NCI-H1436 treated with DMSO at 0.1 percent for 48 hours (cell line): Measurements from ENCODE around the gene NCEH1.
"Not testable (repeated sequence)": the region's sequence is repeated elsewhere in the genome, so short reads cannot be mapped to it uniquely, and the experiment has no call there.

Experiments used
- DNase-seq: peaks from one replicate; lab custom pipeline; 2025; lab: John Stamatoyannopoulos, UW

Gene NCEH1

DNA sequence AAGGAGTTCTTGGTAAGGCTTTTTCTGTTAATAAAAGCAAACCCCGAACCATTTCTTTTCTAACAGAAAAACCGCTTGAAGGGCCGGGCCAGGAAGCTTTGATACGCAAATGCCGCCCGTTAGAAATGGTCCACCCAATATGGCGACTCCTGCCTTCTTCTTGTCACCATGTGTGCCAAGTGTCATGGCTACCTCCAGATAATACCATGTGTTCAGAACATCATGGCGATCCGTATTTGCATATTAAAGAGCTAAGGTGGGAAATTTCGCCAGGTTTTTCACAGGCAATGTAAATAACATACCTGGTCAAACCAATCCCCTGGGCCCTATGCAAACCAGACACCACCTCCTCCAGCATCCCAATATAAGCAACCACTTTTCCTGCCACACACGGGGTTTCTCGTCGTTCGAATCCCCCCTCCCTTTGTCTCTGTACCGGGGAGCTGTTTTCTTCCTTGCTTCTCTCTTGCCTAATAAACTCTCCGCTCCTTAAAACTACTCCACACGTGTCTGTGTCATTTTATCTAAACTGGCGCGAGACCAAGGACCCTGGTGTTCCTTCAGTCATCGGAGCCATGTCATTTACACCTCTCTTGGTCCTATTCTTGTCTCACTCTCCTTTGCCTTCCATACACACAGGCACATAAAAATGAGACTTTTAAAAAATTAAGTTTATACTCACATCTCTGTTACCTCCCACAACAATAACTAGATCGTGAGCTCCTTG, 34.5 kb downstream of the NCEH1 start:
- no peak for DNase-seq

DNA sequence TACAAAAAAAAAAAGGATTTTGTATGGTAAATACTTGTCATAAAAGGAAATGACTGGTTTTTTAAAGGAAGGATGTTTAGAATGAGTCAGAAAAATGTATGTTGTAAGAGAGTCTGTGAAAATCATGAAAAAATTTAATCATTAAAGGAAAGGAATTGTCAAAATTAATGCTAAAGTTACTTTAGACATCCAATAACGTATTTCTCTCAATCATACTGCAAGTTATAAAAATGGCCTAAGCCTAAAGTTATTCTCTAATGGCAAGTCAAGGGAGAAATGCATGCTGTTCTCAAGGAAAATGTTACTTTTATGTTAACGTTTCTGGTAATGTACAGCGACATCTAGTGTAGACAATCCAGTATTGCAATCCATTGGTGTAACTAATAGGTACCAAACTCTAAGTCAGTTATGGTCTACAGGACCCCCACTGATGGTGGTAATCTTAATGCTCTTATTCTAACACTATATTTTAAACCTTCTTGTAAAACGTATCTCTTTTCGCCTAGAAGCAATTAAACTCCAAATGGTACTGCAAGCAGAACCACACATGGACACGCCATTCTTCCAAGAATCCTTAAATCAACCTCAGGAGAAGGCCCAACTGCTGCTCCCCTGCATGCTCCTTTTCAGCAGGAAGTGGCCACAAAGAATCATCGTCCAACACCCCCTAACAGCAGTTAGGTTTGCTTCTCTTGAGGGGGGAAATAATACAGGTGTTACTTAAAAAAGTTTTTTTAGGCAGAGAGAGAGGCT, 35.2 kb downstream of the NCEH1 start:
- DNase-seq, result peak; percentile 27

DNA sequence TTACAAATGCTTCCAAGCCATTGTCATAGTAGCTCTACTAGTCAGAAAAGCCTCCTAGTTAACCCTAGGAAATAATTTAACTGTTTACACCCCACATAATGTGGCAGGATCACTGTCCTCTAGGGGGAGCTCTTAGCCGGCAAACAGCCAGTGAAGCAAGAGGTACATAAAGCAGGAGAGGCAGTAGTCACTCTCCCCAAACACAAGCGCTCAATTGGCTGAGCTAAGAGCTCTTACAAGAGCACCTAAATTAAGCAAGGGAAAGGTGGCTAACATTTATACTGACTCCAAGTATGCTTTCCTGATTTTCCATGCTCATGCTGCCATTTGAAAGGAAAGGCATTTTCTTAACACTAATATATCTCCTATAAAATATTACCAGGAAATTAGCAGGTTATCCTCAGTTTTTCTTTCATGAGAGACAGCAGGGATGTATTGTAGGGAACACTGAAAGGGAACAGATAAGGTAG, 37.6 kb downstream of the NCEH1 start:
- DNase-seq, result peak; percentile 67

DNA sequence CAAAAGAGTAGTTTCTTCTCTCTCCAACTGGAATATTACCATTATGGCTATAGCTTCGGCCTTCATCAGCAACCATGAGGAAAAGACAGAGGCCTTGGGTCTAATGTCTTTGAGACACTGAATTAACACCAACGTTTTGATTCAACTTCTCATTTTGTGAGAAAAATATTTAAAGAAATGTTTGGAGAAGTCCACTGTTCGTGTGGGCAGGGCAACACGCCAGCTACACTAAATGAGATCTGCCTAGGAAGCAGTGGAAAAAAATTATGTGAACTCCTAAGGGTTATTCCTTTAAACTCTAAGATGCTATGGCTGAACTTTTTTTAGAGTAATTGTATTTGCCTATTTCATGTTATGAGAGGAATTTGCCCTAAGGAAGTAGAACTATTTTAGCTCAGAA, 41.8 kb downstream of the NCEH1 start:
- no peak for DNase-seq

DNA sequence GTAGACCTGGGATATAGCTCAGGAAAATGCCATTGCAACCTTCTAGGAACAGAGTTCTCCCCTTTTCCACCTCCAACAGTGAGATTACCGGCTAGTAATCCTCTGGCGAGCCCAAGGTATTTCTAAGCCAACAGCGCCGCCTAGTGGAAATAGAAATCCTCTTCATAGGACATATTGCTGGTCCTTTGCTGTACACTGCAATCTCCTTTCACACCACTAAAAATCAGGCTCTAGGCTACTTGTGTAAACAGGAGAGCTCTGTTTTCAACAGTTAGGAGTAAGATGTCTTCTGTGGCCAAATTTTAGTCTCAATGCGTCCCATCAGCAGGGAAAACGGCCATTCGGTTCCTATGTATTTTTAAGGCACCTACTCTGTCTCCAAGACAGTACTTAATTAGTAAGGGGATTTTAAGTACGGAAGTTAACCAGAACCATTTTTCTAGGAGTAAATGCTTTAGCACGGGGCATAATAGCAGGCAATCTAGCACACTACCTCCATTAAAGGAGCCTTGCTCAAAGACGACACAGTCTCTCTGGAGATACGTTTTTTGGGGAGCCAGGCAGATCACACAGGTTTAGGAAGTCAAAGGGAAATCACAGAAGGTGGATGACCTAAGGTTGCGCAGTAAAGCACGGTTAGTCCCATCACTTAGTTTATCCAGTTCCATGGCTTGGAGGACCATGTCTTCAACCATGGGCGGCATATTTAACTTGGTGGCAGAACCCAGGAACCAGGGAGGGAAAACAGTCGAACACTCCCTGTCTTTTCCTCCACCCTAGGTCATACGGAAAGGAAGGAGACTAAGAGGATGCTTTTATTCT, 43.8 kb downstream of the NCEH1 start:
- DNase-seq, result peak; percentile 37

DNA sequence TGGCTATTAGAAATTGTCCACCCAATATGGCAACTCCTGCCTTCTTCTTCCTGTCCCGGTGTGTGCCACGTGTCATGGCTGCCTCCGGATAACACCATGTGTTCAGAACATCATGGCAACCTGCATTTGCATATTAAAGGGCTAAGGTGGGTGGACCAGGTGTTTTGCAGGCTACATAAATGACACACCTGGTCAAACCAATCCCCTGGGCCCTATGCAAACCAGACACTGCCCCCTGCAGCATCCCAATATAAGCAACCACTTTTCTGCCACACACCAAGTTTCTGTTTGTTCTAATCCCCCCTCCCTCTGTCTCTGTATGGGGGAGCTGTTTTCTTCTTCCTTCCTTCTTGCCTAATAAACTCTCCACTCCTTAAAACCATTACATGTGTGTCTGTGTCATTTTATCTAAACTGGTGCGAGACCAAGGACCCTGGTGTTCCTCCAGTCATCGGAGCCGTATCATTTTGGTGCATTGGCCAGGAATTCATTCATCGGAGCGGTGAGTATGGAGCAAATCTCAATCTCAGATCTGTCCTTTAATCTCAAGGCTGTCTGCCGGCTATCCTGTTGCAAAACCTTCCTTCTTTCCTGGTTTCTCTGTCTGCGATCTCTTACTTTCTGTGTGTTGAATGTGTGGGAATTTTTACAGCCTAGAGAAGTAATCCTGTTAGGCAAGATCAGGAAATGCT, 44.5 kb downstream of the NCEH1 start:
- DNase-seq, result no peak

DNA sequence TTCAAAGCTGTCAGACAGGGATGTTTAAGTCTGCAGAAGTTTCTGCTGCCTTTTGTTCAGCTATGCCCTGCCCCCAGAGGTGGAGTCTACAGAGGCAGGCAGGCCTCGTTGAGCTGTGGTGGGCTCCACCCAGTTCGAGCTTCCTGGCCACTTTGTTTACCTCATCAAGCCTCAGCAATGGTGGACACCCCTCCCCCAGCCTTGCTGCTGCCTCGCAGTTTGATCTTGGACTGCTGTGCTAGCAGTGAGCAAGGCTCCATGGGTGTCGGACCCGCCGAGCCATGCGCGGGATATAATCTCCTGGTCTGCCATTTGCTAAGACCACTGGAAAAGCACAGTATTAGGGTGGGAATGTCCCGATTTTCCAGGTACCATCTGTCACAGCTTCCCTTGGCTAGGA, 45.4 kb downstream of the NCEH1 start:
- DNase-seq, result not testable (repeated sequence)

DNA sequence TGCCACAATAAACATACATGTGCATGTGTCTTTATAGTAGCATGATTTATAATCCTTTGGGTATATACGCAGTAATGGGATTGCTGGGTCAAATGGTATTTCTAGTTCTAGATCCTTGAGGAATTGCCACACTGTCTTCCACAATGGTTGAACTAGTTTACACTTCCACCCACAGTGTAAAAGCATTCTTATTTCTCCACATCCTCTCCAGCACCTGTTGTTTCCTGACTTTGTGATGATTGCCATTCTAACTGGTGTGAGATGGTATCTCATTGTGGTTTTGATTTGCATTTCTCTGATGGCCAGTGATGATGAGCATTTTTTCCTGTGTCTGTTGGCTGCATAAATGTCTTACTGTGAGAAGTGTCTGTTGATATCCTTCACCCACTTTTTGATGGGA, 50.4 kb downstream of the NCEH1 start:
- DNase-seq, result not testable (repeated sequence)

DNA sequence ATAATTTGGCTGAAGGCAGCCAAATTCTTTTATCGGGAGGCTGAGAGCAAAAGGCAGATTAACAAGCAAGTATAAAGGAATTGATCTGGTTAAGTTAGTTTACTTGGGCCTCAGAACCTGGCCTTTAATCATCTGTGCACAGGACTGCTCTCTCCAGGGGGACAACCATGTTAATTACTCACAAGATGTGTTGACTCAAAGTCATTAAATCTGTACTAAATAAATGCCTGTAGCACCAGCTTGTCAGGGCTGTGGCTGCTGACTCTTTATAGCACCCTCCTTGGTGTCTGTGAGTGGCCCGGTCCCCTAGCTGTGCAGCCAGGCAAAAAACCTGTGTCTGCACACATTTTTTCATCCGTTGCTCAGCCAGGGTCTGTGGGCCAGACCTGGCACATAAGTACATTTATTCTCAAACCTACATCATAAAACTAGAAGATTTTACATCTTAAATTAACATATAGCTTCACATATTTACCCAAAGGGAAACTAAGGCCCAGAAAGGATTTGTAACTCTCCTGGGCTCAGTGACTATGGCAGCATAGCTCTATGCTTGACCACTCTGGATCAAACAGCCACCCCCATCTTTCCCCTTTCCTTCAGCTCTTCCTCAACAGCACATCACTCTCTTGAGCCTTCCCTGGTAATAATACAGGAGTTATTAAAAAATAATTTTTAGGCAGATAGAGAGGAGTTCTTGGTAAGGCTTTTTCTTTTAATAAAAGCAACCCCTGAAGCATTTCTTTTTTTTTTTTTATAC, 51.4 kb downstream of the NCEH1 start:
- DNase-seq, result no peak

DNA sequence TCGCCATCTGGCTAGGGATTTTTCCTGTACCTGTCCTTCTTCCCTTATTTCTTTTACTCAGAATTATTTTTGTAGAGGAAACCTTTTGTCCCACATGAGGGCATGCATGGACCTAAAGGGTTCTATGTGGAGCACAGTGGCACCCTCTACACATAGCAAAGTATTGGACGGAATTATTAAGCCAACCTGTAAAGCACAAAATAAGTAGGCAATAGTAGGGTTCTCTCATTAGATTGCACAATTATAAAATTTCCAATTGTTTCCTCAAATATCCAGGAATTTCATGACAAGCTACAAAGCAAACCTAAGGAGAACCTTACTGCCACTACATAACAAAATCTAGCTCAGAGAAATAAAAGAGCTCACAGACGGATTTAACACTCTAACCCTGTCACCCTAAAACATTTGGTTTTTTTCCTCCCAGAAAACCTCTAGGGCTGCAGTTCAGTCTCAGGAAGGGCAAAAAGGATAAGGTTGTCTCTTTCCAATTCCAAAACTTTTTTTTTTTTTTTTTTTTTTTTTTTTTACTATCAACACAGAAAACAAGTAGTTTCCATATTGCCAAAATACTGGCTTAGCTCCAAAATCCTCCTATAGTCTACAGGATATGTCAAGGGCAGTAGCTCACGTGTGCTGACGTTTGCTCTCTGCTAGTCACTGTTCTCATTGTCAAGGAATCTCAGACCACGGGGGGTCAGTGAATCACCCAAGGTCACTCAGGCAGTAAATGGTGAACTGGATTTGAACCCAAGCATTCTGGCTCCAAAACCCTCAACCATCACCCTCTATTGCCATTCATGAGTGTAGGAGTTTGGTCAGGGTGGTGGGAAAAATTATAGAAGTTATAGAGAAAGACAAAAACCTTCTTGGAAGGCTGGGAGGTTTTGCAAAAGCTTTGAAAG, 52.3 kb downstream of the NCEH1 start:
- no peak for DNase-seq

DNA sequence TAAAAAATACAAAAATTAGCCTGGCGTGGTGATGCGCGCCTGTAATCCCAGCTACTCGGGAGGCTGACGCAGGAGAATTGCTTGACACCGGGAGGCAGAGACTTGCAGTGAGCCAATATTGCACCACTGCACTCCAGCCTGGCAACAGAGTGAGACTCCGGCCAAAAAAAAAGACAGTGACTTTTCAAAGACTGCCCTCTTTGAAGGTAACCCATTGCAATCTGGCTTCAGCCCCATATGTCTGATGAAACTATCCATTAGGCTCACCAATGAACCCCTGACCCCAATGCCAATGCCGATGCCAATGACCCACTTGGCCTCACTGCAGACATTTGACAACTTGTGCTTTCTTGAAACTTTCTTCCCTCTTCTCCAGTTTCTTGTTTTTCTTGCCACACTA, 54.3 kb downstream of the NCEH1 start:
- no peak for DNase-seq

DNA sequence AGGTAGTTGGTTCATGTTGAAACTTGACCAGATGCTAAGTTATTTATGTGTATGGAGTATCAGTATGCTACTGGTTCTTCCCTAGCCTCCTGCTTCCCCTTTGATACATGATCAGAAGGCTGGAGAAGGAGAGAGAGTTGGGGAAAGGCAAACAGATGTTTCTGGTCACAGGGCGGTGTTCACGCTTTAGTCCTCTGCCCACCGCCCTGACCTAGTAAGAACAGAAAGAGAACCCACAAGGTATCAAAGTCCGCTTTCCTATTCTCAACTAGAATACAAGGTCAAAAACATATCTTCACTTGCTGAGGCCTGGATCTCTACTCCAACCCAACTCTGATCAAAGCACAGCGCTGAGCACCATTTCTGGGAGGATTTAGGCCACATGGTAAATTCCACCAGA, 55.5 kb downstream of the NCEH1 start:
- no peak for DNase-seq

DNA sequence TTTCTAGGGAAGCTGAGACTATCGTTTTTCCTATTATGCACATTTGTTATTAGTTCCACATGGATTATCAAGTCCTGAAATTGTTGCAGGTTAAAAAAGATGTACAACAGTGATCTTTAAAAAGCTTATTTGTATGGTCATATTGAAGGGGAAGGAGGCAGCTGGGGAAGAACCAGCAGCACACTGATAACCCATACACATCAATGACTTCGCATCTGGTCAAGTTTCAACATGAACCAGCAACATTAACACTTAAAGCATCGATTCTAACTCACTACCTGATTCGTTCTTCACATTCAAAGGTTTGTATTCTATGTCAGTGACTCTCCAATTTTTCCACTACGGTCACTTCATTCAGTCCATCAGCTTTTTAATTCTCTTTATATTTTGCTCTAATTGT, 56.4 kb downstream of the NCEH1 start:
- no peak for DNase-seq

DNA sequence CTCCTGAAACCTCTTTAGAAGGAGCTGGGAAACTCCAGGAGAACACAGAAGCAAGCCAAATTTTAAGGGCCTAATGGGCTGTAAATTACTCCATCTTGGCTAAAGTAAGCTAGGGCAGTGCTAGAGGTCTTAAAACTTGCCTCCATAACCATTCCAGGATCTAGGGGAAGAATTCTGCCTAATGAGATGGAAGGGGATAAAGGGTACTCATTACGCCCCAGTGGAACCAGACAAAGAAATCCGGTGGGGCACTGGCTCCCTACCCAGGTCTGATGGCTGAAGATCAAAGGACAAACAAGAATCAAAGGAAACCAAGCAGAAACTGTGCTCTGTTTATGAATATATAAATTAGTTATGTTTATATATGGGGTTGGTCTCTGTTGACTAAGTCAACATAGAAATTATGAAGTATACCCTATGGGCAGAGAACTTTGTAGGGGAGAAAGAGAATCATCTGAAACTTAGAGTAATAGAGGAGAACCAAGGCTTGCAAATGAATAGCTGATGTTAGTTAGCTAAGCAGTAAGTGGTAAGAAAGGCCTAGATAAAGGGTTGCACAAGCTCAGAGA, 57.8 kb downstream of the NCEH1 start:
- no peak for DNase-seq

DNA sequence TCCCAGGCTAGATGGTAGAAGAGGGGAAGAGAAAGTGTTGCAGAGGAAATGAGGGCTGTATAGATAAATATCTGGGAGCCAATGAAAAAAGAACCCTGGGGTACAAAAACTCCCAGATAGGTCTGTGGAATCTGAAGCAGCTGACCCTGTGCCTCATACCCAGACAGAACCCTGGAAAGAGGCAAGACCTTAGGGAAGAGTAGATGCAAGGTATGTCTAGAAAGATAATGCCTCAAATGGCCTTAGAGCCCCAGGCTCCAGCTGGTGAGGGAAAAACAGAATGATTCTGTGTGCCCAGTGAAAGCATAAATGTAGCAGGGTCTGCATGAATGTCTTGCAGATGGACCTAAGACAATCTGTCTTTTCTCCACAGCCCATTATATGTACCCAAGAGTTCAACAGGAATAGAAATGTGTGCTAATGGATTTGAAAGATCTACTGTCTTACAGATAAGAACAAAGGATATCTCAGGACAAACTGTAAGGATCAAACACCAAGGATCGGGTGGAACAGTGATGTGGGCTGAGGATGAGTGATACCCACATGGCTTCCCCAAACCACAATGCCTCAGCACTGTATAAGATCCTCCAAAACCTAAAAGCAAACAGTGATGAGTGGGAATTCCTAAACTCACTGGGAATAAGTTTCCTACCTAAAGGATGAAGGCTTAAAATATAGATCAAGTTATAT, 58.8 kb downstream of the NCEH1 start:
- DNase-seq, result no peak

DNA sequence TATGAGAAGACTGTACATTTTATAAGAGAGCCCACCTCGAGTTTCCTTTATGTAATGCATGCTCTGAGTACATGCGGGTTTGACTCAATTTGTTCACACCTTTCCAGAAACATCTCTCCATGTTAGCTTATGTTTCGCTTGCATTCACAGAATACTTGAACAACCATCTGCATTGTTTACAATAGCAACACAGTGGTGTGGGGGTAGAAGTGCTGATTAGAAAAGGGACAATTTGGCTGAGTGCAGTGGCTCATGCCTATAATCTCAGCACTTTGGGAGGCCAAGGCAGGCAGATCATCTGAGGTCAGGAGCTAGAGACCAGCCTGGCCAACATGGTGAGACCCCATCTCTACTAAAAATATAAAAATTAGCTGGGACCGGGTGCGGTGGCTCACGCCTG, 60.9 kb downstream of the NCEH1 start:
- DNase-seq, result no peak

DNA sequence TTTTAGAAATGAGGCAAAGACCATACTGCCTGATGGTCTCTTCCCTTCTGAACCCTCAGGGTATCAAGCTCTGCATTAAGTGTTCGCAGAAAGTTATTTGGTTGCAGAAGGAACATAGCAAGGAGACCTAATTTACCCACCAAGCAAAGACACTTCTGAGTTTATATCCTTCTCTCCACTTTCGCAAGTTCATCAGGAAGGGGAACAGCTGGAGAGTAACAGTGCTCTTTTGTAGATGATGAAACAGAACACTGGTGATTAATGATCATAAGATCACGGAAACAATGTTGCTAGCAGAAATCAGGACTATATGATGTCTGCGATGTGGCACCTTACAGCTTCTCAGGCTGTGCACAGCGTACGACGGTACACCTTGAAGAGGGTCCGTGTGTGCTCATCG, 62.1 kb downstream of the NCEH1 start:
- no peak for DNase-seq

DNA sequence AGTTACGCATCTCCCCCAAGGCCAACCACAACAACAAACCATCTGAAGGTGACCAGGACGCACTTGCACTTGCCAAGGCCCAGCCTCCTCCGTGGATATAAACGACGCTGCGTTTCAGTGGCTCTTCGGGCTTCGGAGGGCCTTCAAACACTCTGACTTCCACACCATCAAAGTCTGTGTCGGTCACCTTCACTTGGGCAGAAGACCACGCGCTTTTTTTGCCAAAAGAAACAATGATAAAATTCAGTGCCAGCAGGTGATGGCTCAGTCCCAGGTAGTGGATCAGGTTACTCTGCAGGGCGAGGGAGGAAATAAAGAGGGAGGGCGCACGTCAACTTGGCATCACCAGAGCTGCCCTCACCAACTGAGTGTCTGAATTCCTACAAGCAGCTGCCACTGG, 63.0 kb downstream of the NCEH1 start:
- DNase-seq, result no peak

DNA sequence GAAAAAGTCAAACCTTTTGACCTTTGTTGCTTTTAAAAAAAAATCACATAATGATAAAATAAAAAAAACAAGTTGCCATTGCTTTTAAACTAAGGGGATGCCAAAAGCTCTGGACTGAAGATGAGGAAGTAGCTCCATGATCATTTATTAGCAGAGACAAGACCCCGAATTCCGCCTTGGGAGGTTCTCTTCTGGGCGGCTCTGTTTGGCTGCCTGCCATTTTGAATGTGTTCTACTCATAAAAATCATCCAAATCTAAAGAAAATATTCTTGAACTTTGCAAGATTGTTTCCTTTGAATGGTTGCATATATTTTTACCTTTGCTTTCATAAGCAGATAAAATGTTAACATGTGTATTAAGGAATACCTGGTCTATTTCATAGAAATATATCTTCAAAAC, 63.8 kb downstream of the NCEH1 start:
- DNase-seq, result no peak
